ENCODE data around the gene CCDC33.

Gene CCDC33

DNA sequence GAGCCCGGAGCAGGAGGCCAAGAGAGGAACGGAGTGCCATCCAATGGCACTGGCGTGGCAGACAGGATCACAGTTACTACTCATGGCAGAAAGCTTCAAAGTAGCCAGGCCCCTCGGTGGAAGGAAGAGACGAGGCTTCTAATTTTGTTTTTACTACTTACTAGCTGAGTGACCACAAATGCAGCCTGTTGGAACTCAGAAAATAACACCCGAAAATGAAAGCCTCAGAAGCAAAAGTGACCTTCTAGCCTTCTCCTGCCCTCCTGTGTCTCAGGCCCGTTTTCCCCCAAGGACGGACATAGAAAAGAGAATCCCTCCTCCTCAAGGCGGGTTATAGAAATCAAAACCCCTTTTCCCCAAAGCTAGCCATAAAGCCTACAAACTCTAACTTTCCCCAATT, 23.6 kb upstream of the CCDC33 start:
- TF ChIP-seq, protein P1, sequence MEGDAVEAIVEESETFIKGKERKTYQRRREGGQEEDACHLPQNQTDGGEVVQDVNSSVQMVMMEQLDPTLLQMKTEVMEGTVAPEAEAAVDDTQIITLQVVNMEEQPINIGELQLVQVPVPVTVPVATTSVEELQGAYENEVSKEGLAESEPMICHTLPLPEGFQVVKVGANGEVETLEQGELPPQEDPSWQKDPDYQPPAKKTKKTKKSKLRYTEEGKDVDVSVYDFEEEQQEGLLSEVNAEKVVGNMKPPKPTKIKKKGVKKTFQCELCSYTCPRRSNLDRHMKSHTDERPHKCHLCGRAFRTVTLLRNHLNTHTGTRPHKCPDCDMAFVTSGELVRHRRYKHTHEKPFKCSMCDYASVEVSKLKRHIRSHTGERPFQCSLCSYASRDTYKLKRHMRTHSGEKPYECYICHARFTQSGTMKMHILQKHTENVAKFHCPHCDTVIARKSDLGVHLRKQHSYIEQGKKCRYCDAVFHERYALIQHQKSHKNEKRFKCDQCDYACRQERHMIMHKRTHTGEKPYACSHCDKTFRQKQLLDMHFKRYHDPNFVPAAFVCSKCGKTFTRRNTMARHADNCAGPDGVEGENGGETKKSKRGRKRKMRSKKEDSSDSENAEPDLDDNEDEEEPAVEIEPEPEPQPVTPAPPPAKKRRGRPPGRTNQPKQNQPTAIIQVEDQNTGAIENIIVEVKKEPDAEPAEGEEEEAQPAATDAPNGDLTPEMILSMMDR (IDR thresholded peaks at IDR 0.05; ENCODE audit: low read depth, low read length), result no peak
- TF ChIP-seq EZH2phosphoT487 (IDR thresholded peaks at IDR 0.05; ENCODE audit: low read depth), result no peak
- Histone ChIP-seq H3K4me1 (ENCODE audit: low read length) (peaks cover 4% of the 10 kb centered on the region; the same call in 1 of the 2 replicates), H3K79me2 (ENCODE audit: low read length) (no peaks in the 10 kb centered on the region), H3K36me3 (replicated peaks; ENCODE audit: low read depth, low read length) (no peaks in the 10 kb centered on the region), H3K27me3 (ENCODE audit: low read depth, low read length) (peaks cover 15% of the 10 kb centered on the region), H4K20me1 (ENCODE audit: insufficient read depth, low read length) (no peaks in the 10 kb centered on the region), H3K9me3 (ENCODE audit: insufficient read depth, low read length) (no peaks in the 10 kb centered on the region), H2AFZ (ENCODE audit: low read depth, low read length) (no peak overlapping the region), H3K27ac (ENCODE audit: low read length) (no peak overlapping the region), H3K4me3 (ENCODE audit: low read length) (no peak overlapping the region), H3K9ac (ENCODE audit: low read length) (no peak overlapping the region), H3K4me2 (ENCODE audit: low read length) (no peak overlapping the region)

DNA sequence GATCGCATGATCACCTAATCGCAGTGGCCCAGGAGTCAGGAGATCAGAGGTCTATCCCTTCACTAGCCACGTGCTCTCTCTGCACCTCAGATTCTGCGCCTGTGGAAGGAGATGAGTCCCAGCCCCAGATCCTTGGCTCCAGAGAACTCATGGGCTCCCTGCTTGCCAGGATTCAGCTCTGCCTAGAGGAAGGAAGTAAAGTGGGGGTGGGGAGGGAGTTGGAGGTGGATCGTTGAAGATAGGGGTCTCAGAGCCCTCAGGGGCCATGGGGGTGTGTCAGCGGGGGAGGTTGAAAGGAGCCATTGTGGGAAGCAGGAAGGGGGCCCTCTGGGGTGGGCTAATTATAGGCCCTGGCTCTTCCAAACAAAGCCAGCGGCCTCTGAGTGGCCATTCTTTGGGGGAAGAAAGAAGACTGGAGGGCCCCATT, 22.3 kb upstream of the CCDC33 start:
- TF ChIP-seq, protein P1 (IDR thresholded peaks at IDR 0.05; ENCODE audit: low read depth, low read length), result no peak
- TF ChIP-seq EZH2phosphoT487 (IDR thresholded peaks at IDR 0.05; ENCODE audit: low read depth), result no peak
- peaks cover 4% of the 10 kb centered on the region; the same call in 1 of the 2 replicates for H3K4me1 ChIP-seq (ENCODE audit: low read length)
- no peaks in the 10 kb centered on the region for H3K79me2 ChIP-seq (ENCODE audit: low read length)
- H3K36me3 ChIP-seq (replicated peaks; ENCODE audit: low read depth, low read length), result no peaks in the 10 kb centered on the region
- H3K9me3 ChIP-seq (ENCODE audit: insufficient read depth, low read length), result no peaks in the 10 kb centered on the region
- H4K20me1 ChIP-seq (ENCODE audit: insufficient read depth, low read length), result no peaks in the 10 kb centered on the region
- H3K4me2 ChIP-seq (ENCODE audit: low read length), result no peak overlapping the region
- H3K4me3 ChIP-seq (ENCODE audit: low read length), result no peak overlapping the region
- no peak overlapping the region for H2AFZ ChIP-seq (ENCODE audit: low read depth, low read length)
- H3K27ac ChIP-seq (ENCODE audit: low read length), result no peak overlapping the region
- peaks cover 13% of the 10 kb centered on the region for H3K27me3 ChIP-seq (ENCODE audit: low read depth, low read length)
- no peak overlapping the region for H3K9ac ChIP-seq (ENCODE audit: low read length)

DNA sequence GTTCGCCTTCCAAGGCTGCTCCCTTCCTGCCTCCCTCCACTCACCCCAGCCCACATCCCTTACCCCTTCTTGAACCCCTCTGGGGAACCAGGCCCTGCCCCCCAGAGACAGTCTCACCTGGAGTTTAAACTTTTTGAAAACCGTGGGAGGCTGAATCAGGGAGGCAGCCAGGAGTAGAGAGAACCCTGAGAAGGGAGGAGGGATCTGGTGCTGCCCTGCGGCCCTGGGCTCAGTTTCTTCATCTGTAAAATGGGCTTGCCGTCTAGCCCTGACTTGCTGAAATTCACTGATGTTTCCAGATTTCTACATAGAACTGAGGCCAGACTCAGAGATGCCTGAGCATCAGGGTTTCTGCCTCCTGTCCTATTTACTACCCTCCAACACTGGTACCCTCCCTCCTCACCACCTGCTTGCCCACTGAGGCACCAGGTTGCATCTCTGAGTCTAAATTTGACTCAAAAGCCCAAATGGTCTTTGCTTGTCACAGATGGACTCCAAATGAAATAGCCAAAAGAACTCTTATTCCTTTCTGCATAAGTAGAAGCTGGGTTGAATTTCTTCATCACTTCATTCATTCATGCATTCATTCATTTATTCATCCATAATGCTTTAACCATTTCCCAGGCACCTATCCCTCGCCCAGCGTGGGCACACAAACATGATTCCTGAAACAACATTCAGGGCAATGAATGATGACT, 21.7 kb upstream of the CCDC33 start:
- peaks cover 13% of the 10 kb centered on the region for H3K27me3 ChIP-seq (ENCODE audit: low read depth, low read length)
- no peaks in the 10 kb centered on the region for H3K36me3 ChIP-seq (replicated peaks; ENCODE audit: low read depth, low read length)
- H3K4me3 ChIP-seq (ENCODE audit: low read length), result no peak overlapping the region
- H3K27ac ChIP-seq (ENCODE audit: low read length), result no peak overlapping the region
- H3K9me3 ChIP-seq (ENCODE audit: insufficient read depth, low read length), result no peaks in the 10 kb centered on the region
- peaks cover 4% of the 10 kb centered on the region; the same call in 1 of the 2 replicates for H3K4me1 ChIP-seq (ENCODE audit: low read length)
- no peaks in the 10 kb centered on the region for H3K79me2 ChIP-seq (ENCODE audit: low read length)
- no peaks in the 10 kb centered on the region for H4K20me1 ChIP-seq (ENCODE audit: insufficient read depth, low read length)
- no peak overlapping the region for H3K4me2 ChIP-seq (ENCODE audit: low read length)
- no peak overlapping the region for H3K9ac ChIP-seq (ENCODE audit: low read length)
- H2AFZ ChIP-seq (ENCODE audit: low read depth, low read length), result no peak overlapping the region
- TF ChIP-seq, protein P1 (IDR thresholded peaks at IDR 0.05; ENCODE audit: low read depth, low read length), result no peak
- no peak for TF ChIP-seq EZH2phosphoT487 (IDR thresholded peaks at IDR 0.05; ENCODE audit: low read depth)

DNA sequence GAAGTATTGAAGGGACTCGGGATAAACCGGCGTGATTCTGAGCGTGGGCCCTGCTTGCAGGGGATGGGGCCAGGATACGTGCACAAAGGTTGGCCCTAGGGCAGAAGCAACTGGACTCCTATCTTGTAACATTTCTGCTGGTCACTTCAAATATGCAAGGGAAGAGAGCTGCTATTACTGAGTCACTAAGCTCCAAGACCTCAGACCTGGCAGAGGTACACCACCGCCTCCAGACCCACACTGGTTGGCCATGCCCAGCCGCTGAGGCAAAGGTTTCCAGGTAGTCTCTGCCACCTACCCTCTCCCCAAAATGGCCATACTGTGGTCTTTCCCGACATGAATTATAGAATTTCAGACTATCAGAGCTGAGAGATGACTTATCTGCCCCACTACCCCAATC, 20.2 kb upstream of the CCDC33 start:
- Histone ChIP-seq H3K27me3 (ENCODE audit: low read depth, low read length) (peaks cover 27% of the 10 kb centered on the region), H3K79me2 (ENCODE audit: low read length) (no peaks in the 10 kb centered on the region), H4K20me1 (ENCODE audit: insufficient read depth, low read length) (no peaks in the 10 kb centered on the region), H3K9ac (ENCODE audit: low read length) (no peak overlapping the region), H3K4me3 (ENCODE audit: low read length) (no peak overlapping the region), H3K4me2 (ENCODE audit: low read length) (no peak overlapping the region), H3K9me3 (ENCODE audit: insufficient read depth, low read length) (no peaks in the 10 kb centered on the region), H3K27ac (ENCODE audit: low read length) (no peak overlapping the region), H3K4me1 (ENCODE audit: low read length) (peaks cover 4% of the 10 kb centered on the region; the same call in 1 of the 2 replicates), H3K36me3 (replicated peaks; ENCODE audit: low read depth, low read length) (no peaks in the 10 kb centered on the region), H2AFZ (ENCODE audit: low read depth, low read length) (no peak overlapping the region)
- TF ChIP-seq, protein P1 (IDR thresholded peaks at IDR 0.05; ENCODE audit: low read depth, low read length), result no peak
- TF ChIP-seq EZH2phosphoT487 (IDR thresholded peaks at IDR 0.05; ENCODE audit: low read depth), result no peak

All from OCI-LY3 (cell line).